Endothelial cell of hepatic sinusoid (primary cell): ENCODE results near the gene SUCLG2.

Experiments used
- in situ Hi-C: cut with HindIII; loops from 2 replicates; pipeline ENCODE4 v1.10.0; 2017; ENCODE audit warnings: low sequenced_read_pairs

Gene SUCLG2

GRCh38 chr3:67402873-67403272, 251.5 kb downstream of the SUCLG2 start:
- in situ Hi-C loops = no loop called here

GRCh38 chr3:67401921-67402320, 252.5 kb downstream of the SUCLG2 start:
- in situ Hi-C loops = no loop called here

GRCh38 chr3:67400476-67400875, 253.9 kb downstream of the SUCLG2 start:
- in situ Hi-C loops = no loop called here

GRCh38 chr3:67389176-67389575, 265.2 kb downstream of the SUCLG2 start:
- in situ Hi-C loops = no loop called here

GRCh38 chr3:67388738-67389137, 265.7 kb downstream of the SUCLG2 start:
- in situ Hi-C loops = no loop called here

GRCh38 chr3:67386451-67386850, 268.0 kb downstream of the SUCLG2 start:
- in situ Hi-C loops = no loop called here

GRCh38 chr3:67384760-67385397, 269.5 kb downstream of the SUCLG2 start:
- in situ Hi-C loops = no loop called here

GRCh38 chr3:67384016-67384415, 270.4 kb downstream of the SUCLG2 start:
- in situ Hi-C loops = no loop called here

- in situ Hi-C loops = no loop called here
Measured at GRCh38 chr3:67383379-67383778, 271.0 kb downstream of the SUCLG2 start.

- in situ Hi-C loops = no loop called here
Measured at GRCh38 chr3:67382536-67382935, 271.9 kb downstream of the SUCLG2 start.

- in situ Hi-C loops = no loop called here
Measured at GRCh38 chr3:67381667-67382272, 272.6 kb downstream of the SUCLG2 start.

- in situ Hi-C loops = no loop called here
Measured at GRCh38 chr3:67380118-67380517, 274.3 kb downstream of the SUCLG2 start.

GRCh38 chr3:67377299-67377698, 277.1 kb downstream of the SUCLG2 start:
- in situ Hi-C loops = no loop called here

GRCh38 chr3:67376416-67376815, 278.0 kb downstream of the SUCLG2 start:
- in situ Hi-C loops = no loop called here

- in situ Hi-C loops = no loop called here
Measured at GRCh38 chr3:67375976-67376375, 278.4 kb downstream of the SUCLG2 start.

GRCh38 chr3:67362686-67363085, 291.7 kb downstream of the SUCLG2 start:
- in situ Hi-C loops = no loop called here

GRCh38 chr3:67361770-67362169, 292.6 kb downstream of the SUCLG2 start:
- in situ Hi-C loops = no loop called here

GRCh38 chr3:67361323-67361722, 293.1 kb downstream of the SUCLG2 start:
- in situ Hi-C loops = no loop called here

- in situ Hi-C loops = no loop called here
Measured at GRCh38 chr3:67357610-67358458, 296.6 kb downstream of the SUCLG2 start.

GRCh38 chr3:67349551-67350174, 304.7 kb downstream of the SUCLG2 start:
- in situ Hi-C loops = no loop called here

GRCh38 chr3:67346081-67346480, 308.3 kb downstream of the SUCLG2 start:
- in situ Hi-C loops = no loop called here
